Measurements from ENCODE around the gene NDUFB10. TPM values are rescaled to one million over a fixed set of nuclear protein-coding genes. Genes with fewer than 3 reads are reported as not detected.

NDUFB10 gene
- total RNA-seq, 2 donors from 2014 or later: 57.7 to 58.1 TPM

Other genes with a start within 250 kb of the NDUFB10 start
- gene NME3, start 188.0 kb upstream of the NDUFB10 start, total RNA-seq: 10 to 100 TPM; 54.0 to 61.9 TPM
- gene EME2, start 186.7 kb upstream of the NDUFB10 start, total RNA-seq: 10 to 100 TPM; 30.6 to 30.8 TPM
- gene MRPS34, start 186.4 kb upstream of the NDUFB10 start, total RNA-seq: 10 to 100 TPM; 45.1 to 57.5 TPM
- 100 to 1,000 TPM in 1 of 2 donors, 10 to 100 TPM in 1; 92.2 to 101 TPM for gene SPSB3, start 177.0 kb upstream of the NDUFB10 start, total RNA-seq
- gene NUBP2, start 176.6 kb upstream of the NDUFB10 start, total RNA-seq: 10 to 100 TPM; 41.7 to 44.9 TPM
- under 1 TPM; 0.25 to 0.55 TPM for gene IGFALS, start 165.8 kb upstream of the NDUFB10 start, total RNA-seq
- 10 to 100 TPM; 35.8 to 37.9 TPM for gene HAGH, start 132.7 kb upstream of the NDUFB10 start, total RNA-seq
- gene FAHD1, start 132.3 kb upstream of the NDUFB10 start, total RNA-seq: 1 to 10 TPM; 6.1 to 7.9 TPM
- not detected for gene MEIOB, start 87.4 kb upstream of the NDUFB10 start, total RNA-seq
- not detected for gene HS3ST6, start 41.1 kb upstream of the NDUFB10 start, total RNA-seq
- gene MSRB1, start 16.3 kb upstream of the NDUFB10 start, total RNA-seq: 1 to 10 TPM; 3.8 to 4.9 TPM
- gene RPL3L, start 4.8 kb upstream of the NDUFB10 start, total RNA-seq: not detected
- gene RPS2, start 5.3 kb downstream of the NDUFB10 start, total RNA-seq: 1,000 to 10,000 TPM; 3,200 to 3,361 TPM
- gene RNF151, start 7.3 kb downstream of the NDUFB10 start, total RNA-seq: not detected
- gene TBL3, start 12.5 kb downstream of the NDUFB10 start, total RNA-seq: 10 to 100 TPM; 19.5 to 20.8 TPM
- under 1 TPM; 0.40 to 0.78 TPM for gene NOXO1, start 21.9 kb downstream of the NDUFB10 start, total RNA-seq
- gene GFER, start 24.7 kb downstream of the NDUFB10 start, total RNA-seq: 10 to 100 TPM; 16.2 to 22.1 TPM
- gene SYNGR3, start 30.4 kb downstream of the NDUFB10 start, total RNA-seq: 1 to 10 TPM; 7.3 to 8.1 TPM
- gene ZNF598, start 50.3 kb downstream of the NDUFB10 start, total RNA-seq: 10 to 100 TPM; 45.2 to 46.7 TPM
- gene NPW, start 60.2 kb downstream of the NDUFB10 start, total RNA-seq: 1 to 10 TPM in 1 of 2 donors, not detected in 1; 2.0 TPM
- 1 to 10 TPM; 2.2 to 3.9 TPM for gene NHERF2, start 67.4 kb downstream of the NDUFB10 start, total RNA-seq
- 1 to 10 TPM; 6.7 to 6.8 TPM for gene NTHL1, start 88.3 kb downstream of the NDUFB10 start, total RNA-seq
- 100 to 1,000 TPM; 123 TPM for gene TSC2, start 88.4 kb downstream of the NDUFB10 start, total RNA-seq
- 10 to 100 TPM; 86.6 to 88.9 TPM for gene PKD1, start 176.4 kb downstream of the NDUFB10 start, total RNA-seq
- under 1 TPM; 0.21 to 0.57 TPM for gene RAB26, start 189.1 kb downstream of the NDUFB10 start, total RNA-seq
- 10 to 100 TPM; 32.4 to 35.0 TPM for gene TRAF7, start 196.2 kb downstream of the NDUFB10 start, total RNA-seq
- gene CASKIN1, start 237.1 kb downstream of the NDUFB10 start, total RNA-seq: under 1 TPM in 1 of 2 donors, not detected in 1; 0.05 TPM
- gene MLST8, start 245.9 kb downstream of the NDUFB10 start, total RNA-seq: 10 to 100 TPM; 28.2 to 31.4 TPM

Measured in T-helper 17 cell (primary cell).